Stimulated activated naive CD8-positive, alpha-beta T cell treated with anti-CD3 and anti-CD28 coated beads, Interleukin-15, Interleukin-2, amounts not matched to agents 100 U/mL and 50 U/mL, for 24 hours (primary cell): Measurements from ENCODE around the gene MYO10.
A peak's percentile ranks its signal among the peaks of the same experiment; 100 is the strongest.

Source experiments
- ATAC-seq: fragments of 150-1000 bp; cut with Tn5 transposase; one replicate; pipeline ENCODE4 v1.10.0; 2021
- DNase-seq: peaks from one replicate; pipeline ENCODE4 v3.0.0; 2021

Gene MYO10

DNA sequence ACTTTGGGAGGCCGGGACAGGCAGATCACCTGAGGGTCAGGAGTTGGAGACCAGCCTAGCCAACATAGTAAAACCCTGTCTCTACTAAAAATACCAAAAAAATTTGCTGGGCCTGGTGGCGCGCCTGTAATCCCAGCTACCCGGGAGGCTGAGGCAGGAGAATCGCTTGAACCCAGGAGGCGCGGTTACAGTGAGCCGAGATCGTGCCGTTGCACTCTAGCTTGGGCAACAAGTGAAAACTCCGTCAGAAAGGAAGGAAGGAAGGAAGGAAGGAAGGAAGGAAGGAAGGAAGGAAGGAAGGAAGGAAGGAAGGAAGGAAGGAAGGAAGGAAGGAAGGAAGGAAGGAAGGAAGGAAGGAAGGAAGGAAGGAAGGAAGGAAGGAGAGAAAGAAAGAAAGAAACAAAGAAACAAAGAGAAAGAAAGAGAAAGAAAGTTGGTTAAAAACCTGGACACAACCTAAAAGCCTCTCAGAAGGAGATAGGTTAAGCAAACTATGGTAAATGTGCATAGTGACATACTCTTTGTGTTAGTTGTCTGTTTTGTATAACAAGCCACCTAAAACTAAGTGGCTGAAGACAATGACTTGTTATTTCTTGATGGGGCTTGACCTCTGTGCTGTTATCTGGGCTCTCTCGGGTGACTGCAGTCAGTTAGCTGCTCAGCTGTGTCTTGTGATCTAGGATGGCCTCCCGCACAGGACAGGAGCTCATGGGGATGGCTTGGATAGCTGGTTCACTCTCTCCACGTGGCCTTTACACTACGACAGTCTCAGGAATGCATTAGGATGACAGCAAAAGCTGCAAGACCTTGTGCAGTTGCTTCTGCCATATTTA, 8.0 kb upstream of the MYO10 start:
- no peak for ATAC-seq
- DNase-seq, result no peak

- ATAC-seq (no peak), DNase-seq (no peak)
Observed at GRCh38 chr5:16937503-16938161, 1.5 kb upstream of the MYO10 start.

- DNase-seq (no peak), ATAC-seq (no peak)
Observed at GRCh38 chr5:16936989-16937438, 926 bp upstream of the MYO10 start.

GRCh38 chr5:16935231-16936149, 598 bp downstream of the MYO10 start:
- DNase-seq, result peak; percentile 21
- ATAC-seq, result peak; percentile 24

GRCh38 chr5:16934677-16935153, 1.4 kb downstream of the MYO10 start:
- DNase-seq, result no peak
- ATAC-seq, result no peak

DNA sequence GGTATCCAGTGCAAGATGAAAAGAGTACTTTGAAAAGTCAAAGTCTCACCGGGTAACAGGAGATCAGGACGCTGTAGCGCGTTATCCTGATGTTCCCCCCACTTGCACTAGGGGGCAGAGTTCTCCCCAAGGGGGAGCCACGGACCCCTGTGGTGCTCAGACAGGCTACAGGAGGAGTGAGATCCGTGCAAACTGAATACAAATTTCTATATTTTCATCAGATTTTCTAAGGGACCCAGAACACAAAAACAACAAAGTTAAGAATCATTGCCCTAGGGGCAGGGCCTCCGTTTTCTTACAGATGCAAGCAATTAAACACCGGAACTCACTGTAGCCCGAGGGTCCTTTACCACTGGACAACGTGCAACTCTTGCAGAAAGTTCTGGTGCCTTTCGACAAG, 2.0 kb downstream of the MYO10 start:
- ATAC-seq, result peak; percentile 45
- DNase-seq, result peak; percentile 64

GRCh38 chr5:16933337-16933736, 2.8 kb downstream of the MYO10 start:
- ATAC-seq (no peak), DNase-seq (no peak)

DNA sequence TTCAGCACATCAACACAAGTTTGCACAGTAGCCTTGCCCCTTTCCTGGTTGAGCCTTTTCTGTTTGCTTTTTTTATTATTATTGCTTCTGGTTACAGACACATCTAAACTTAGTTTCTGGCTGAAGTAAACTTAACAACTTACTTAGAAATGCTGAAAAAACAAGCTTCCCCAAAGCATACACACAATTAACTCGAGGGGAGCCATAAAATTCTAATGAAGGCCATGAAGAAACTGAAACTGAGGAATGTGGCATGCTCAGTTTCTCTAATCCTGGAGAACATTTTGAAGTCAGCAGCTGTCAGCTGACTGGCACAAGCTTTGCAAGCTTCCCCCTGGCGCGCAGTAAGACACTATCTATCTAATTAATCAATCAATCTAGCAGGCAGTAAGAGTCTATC, 3.7 kb downstream of the MYO10 start:
- ATAC-seq (no peak), DNase-seq (no peak)

- DNase-seq (no peak), ATAC-seq (no peak)
Observed at GRCh38 chr5:16931334-16932110, 4.6 kb downstream of the MYO10 start.

GRCh38 chr5:16930496-16930895, 5.6 kb downstream of the MYO10 start:
- no peak for ATAC-seq
- no peak for DNase-seq

- ATAC-seq (no peak), DNase-seq (no peak)
Observed at GRCh38 chr5:16929831-16930230, 6.3 kb downstream of the MYO10 start.

GRCh38 chr5:16929347-16929746, 6.7 kb downstream of the MYO10 start:
- ATAC-seq (no peak), DNase-seq (no peak)

DNA sequence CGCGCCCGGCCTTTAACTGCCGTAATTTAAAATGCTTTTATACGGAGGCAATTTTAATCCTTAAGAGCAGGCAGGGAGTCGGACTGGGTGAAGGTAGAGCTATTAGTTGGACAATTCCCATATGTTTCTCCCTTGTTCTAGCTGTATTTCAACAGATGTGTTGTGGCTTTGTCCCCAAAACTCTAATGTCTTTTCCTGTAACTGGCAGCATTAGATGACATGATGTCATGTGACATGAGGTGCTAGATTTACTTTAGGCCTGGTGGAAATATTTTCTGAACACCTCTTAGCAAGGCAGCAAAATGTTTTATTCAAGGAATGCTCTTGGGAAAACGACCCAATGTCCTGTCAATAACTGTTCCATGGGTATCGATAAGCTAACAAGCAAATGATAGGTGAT, 8.5 kb downstream of the MYO10 start:
- ATAC-seq (no peak), DNase-seq (no peak)

- DNase-seq (no peak), ATAC-seq (no peak)
Observed at GRCh38 chr5:16926417-16926816, 9.7 kb downstream of the MYO10 start.

GRCh38 chr5:16924206-16924605, 11.9 kb downstream of the MYO10 start:
- ATAC-seq (no peak), DNase-seq (no peak)

GRCh38 chr5:16922430-16922829, 13.7 kb downstream of the MYO10 start:
- ATAC-seq (no peak), DNase-seq (no peak)

GRCh38 chr5:16921211-16921610, 14.9 kb downstream of the MYO10 start:
- ATAC-seq (no peak), DNase-seq (no peak)

GRCh38 chr5:16920109-16920816, 15.8 kb downstream of the MYO10 start:
- no peak for ATAC-seq
- DNase-seq, result no peak

- ATAC-seq (no peak), DNase-seq (no peak)
Observed at GRCh38 chr5:16918891-16919671, 17.0 kb downstream of the MYO10 start.

GRCh38 chr5:16918156-16918555, 17.9 kb downstream of the MYO10 start:
- DNase-seq (no peak), ATAC-seq (no peak)
